PFSK-1 (cell line): Measurements from ENCODE around the gene TMBIM4.

Experiments
- FOXP2 ChIP-seq: optimal IDR thresholded peaks from 2 replicates; pipeline ENCODE3; 2011; ENCODE audit warnings: borderline replicate concordance, control low read depth, inconsistent platforms; ENCODE audit not compliant: insufficient read depth; ENCODE audit errors: extremely low read length, extremely low read depth
- POLR2AphosphoS5 ChIP-seq: IDR thresholded peaks from 2 replicates; pipeline ENCODE4 v1.6.1; 2012; ENCODE audit warnings: low read depth, mild to moderate bottlenecking, control low read depth, low read length, moderate library complexity
- SIN3A ChIP-seq: IDR thresholded peaks from 2 replicates; pipeline ENCODE4 v1.6.1; 2012; ENCODE audit warnings: mild to moderate bottlenecking, low read length, moderate library complexity, borderline replicate concordance; ENCODE audit not compliant: insufficient read depth
- TAF1 ChIP-seq: IDR thresholded peaks from 2 replicates; pipeline ENCODE4 v1.6.1; 2012; ENCODE audit warnings: low read length, control low read depth, borderline replicate concordance; ENCODE audit not compliant: insufficient read depth
- TF ChIP-seq, protein P1 (sequence below), 2 experiments: IDR thresholded peaks; 2 replicates each; pipeline versions ENCODE4 v1.6.1 to v1.8.0; 2011 to 2012; ENCODE audit warnings: low read depth in 2 of 2, low read length in 2 of 2, control low read depth in 1 of 2, inconsistent platforms in 1 of 2, mild to moderate bottlenecking in 1 of 2, moderate library complexity in 1 of 2; ENCODE audit not compliant: insufficient read depth in 1 of 2

Gene TMBIM4

DNA sequence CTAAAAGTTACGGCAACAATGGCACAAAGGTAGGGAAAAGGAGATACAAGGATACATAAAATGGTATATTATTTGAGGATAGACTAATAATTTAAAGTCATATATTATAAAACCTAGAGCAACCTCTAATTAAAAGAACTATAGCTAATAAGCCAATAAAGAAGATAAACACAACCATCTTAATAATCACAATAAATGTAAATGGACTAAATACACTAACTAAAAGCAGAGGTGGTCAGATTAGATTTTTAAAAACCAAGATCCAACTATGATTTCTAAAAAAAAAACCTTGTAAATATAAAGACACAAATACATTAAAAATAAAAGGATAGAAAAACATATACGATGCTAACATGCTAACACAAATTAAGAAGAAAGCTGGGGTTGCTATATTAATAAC lies 28.5 kb downstream of the TMBIM4 start:
- no peak for TF ChIP-seq TAF1
- TF ChIP-seq, protein P1, sequence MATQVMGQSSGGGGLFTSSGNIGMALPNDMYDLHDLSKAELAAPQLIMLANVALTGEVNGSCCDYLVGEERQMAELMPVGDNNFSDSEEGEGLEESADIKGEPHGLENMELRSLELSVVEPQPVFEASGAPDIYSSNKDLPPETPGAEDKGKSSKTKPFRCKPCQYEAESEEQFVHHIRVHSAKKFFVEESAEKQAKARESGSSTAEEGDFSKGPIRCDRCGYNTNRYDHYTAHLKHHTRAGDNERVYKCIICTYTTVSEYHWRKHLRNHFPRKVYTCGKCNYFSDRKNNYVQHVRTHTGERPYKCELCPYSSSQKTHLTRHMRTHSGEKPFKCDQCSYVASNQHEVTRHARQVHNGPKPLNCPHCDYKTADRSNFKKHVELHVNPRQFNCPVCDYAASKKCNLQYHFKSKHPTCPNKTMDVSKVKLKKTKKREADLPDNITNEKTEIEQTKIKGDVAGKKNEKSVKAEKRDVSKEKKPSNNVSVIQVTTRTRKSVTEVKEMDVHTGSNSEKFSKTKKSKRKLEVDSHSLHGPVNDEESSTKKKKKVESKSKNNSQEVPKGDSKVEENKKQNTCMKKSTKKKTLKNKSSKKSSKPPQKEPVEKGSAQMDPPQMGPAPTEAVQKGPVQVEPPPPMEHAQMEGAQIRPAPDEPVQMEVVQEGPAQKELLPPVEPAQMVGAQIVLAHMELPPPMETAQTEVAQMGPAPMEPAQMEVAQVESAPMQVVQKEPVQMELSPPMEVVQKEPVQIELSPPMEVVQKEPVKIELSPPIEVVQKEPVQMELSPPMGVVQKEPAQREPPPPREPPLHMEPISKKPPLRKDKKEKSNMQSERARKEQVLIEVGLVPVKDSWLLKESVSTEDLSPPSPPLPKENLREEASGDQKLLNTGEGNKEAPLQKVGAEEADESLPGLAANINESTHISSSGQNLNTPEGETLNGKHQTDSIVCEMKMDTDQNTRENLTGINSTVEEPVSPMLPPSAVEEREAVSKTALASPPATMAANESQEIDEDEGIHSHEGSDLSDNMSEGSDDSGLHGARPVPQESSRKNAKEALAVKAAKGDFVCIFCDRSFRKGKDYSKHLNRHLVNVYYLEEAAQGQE (IDR thresholded peaks at IDR 0.05; ENCODE audit: insufficient read depth in 1 of 2, low read depth in 2 of 2, low read length in 2 of 2), result no peak
- TF ChIP-seq FOXP2, result no peak
- no peak for TF ChIP-seq POLR2AphosphoS5

DNA sequence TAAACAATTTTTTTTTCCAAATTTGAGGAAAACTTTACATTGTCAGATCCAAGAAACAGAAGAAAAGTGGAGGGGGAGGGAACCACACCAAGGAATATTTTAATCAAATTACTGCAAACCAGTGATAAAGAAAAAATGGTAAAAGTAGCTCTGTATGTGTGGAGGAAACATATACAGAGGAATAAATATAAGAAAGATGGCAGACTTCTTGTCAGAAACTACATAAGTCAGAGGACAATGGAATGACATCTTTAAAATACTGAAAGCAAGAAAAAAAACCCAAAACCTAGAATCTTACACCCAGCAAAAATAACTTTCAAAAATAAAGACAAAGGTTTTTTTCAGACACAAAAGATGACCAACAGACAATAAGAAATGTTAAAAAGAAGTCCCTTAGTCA lies 29.1 kb downstream of the TMBIM4 start:
- TF ChIP-seq TAF1 (no peak), POLR2AphosphoS5 (no peak), SIN3A (no peak), FOXP2 (no peak)
- TF ChIP-seq, protein P1 (IDR thresholded peaks at IDR 0.05; ENCODE audit: insufficient read depth in 1 of 2, low read depth in 2 of 2, low read length in 2 of 2), result no peak

DNA sequence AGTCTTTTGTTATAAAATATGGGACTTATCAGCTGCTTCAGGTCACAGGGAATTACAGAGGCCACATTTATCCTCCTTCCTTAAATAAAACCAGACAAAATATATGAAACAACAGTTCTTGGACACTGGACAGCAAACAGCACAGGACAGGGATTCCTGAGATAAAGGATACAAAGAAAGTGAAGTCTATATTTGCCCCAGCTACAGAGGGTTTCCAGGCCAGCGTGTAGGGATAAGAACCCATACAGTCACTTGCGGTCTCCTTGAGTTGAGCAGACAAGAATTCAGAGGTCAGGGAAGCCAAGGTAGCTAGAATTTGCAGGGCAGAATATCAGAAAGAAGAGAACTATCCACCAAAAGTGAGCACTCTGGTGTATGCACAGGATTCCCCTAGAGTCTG lies 30.5 kb downstream of the TMBIM4 start:
- TF ChIP-seq POLR2AphosphoS5, result no peak
- TF ChIP-seq FOXP2, result no peak
- TF ChIP-seq SIN3A, result no peak

DNA sequence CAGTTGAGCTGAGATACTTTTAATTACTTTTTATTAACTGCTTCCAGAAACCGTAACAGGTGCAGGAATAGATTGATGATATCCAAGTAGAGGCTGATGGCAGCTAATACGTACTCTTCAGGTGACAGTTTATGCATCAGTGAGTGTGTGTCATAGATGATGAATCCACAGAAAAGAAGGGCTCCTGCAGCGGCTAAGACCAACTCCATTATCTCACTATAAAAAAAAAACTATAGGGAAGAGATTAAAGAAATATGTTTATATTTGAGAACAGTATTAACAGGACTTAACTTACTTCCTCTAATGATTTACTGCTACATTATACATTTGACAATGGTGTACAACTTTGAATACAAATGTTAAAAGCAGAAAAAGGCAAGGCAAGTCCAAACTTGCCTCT lies 31.9 kb downstream of the TMBIM4 start:
- no peak for TF ChIP-seq FOXP2
- no peak for TF ChIP-seq SIN3A
- no peak for TF ChIP-seq POLR2AphosphoS5
- TF ChIP-seq, protein P1 (IDR thresholded peaks at IDR 0.05; ENCODE audit: insufficient read depth in 1 of 2, low read depth in 2 of 2, low read length in 2 of 2), result no peak
- TF ChIP-seq TAF1, result no peak

DNA sequence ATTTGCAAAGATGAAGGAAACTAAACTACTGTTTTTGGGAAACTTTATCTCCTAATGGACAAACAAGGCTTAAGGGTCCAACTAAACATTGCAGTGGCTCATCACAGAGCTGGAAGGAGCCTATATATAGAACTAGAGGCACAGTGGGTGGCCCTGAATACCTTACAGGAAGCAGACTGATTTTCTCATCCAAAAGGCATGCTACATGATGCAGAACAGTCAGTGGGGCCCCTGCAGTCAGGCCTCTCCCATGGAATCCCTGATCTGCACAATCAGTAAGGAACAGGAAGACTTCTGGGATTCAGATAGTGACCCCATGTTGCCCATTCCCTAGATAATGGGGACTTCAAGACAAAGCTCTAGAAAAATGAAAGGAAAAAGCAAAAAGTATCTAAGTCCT lies 37.4 kb downstream of the TMBIM4 start:
- TF ChIP-seq, protein P1 (IDR thresholded peaks at IDR 0.05; ENCODE audit: insufficient read depth in 1 of 2, low read depth in 2 of 2, low read length in 2 of 2), result no peak
- no peak for TF ChIP-seq TAF1
- no peak for TF ChIP-seq FOXP2
- TF ChIP-seq POLR2AphosphoS5, result no peak
- TF ChIP-seq SIN3A, result no peak
